Neural crest cell (in vitro differentiated cells): ENCODE measurements around the gene GBP1. TPM values are rescaled to one million over a fixed set of nuclear protein-coding genes. Genes with fewer than 3 reads are reported as not detected.

Experiments used
- DNase-seq: peaks from one replicate; pipeline ENCODE4 v3.0.0; 2021; ENCODE audit warnings: low read depth, mixed read lengths, low spot score
- H3K27ac Mint-ChIP-seq: one replicate; pipeline ENCODE4 v1.8.0; 2021; ENCODE audit warnings: mild to moderate bottlenecking, mixed read lengths; ENCODE audit not compliant: unreplicated experiment
- H3K27me3 Mint-ChIP-seq: 2 replicates; pipeline ENCODE4 v1.8.0; 2021; ENCODE audit warnings: low read depth, mild to moderate bottlenecking, mixed read lengths
- H3K36me3 Mint-ChIP-seq: 2 replicates; pipeline ENCODE4 v1.8.0; 2021; ENCODE audit warnings: low read depth, mild to moderate bottlenecking, mixed read lengths
- H3K4me1 Mint-ChIP-seq: 2 replicates; pipeline ENCODE4 v1.8.0; 2021; ENCODE audit warnings: mixed read lengths
- H3K4me3 Mint-ChIP-seq: one replicate; pipeline ENCODE4 v1.8.0; 2021; ENCODE audit warnings: mild to moderate bottlenecking, mixed read lengths
- H3K9me3 Mint-ChIP-seq: 2 replicates; pipeline ENCODE4 v1.8.0; 2021; ENCODE audit warnings: mixed read lengths
- long read RNA-seq: library from polyadenylated mRNA; unstranded; transcript quantifications from one replicate; pipeline ENCODE4 v2.0.0, GENCODE V29; 2020
- total RNA-seq: library from RNA; stranded (reverse); gene quantifications from 2 replicates; pipeline ENCODE4 v1.2.1, GENCODE V29; 2021
- TF ChIP-seq, protein P1 (sequence below): fragments of 200-600 bp; sonication (generic); conservative IDR thresholded peaks from 2 replicates; pipeline ENCODE4 v1.5.0; 2021; ENCODE audit warnings: antibody characterized with exemption, mild to moderate bottlenecking

GBP1 gene
- total RNA-seq = not detected in 2 replicates
- long read RNA-seq = 0 reads

DNA sequence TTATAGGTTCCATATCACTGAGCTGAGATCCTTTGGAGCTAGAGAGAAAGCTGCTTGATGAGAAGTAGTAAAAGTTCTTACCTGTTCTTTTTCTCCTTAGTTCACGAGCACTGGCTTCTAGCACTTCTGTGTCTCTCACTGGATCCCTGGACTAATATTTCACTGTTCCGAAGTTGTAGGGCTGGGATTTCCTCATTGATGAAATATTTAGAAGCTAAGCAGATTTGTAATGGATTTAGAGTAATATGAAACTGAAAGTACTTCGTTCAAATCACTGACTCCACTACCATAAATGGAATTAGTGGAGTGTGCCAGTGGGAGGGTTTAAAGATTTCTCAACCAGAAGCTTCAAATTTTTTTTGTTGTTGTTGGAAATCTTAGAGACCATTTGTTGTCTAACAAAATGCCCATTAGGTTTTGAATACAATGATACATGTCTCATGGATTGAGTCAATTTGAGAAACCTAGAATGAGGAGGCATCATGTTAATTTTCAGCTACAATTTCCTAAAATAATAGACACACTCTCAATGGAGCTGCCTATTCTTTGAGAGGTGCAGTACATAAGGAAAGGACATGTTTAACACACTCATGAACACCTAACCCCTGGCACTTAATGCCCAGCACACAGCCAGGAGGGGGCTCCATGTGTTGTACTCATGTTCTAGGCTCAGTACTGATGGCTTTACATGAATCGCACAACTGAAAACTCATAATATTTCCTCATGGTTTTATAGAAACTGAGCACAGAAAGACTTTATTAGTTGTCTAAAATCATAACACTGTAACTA, at the start of gene GBP1:
Gene GBP1 (minus strand): TSS at position 130 of the 790 bp plus-strand sequence. CDS start 1,974 bp downstream, outside the sequence.
- no peak within 1 kb of the TSS for H3K27ac Mint-ChIP-seq
- no peak for DNase-seq
- H3K9me3 Mint-ChIP-seq = no peaks in the 10 kb centered on the region
- no peak within 1 kb of the TSS for H3K4me3 Mint-ChIP-seq
- H3K27me3 Mint-ChIP-seq = no peaks in the 10 kb centered on the region
- no peaks in the 10 kb centered on the region for H3K36me3 Mint-ChIP-seq
- TF ChIP-seq, protein P1, sequence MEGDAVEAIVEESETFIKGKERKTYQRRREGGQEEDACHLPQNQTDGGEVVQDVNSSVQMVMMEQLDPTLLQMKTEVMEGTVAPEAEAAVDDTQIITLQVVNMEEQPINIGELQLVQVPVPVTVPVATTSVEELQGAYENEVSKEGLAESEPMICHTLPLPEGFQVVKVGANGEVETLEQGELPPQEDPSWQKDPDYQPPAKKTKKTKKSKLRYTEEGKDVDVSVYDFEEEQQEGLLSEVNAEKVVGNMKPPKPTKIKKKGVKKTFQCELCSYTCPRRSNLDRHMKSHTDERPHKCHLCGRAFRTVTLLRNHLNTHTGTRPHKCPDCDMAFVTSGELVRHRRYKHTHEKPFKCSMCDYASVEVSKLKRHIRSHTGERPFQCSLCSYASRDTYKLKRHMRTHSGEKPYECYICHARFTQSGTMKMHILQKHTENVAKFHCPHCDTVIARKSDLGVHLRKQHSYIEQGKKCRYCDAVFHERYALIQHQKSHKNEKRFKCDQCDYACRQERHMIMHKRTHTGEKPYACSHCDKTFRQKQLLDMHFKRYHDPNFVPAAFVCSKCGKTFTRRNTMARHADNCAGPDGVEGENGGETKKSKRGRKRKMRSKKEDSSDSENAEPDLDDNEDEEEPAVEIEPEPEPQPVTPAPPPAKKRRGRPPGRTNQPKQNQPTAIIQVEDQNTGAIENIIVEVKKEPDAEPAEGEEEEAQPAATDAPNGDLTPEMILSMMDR = no peak
- peaks cover 16% of the 10 kb centered on the region for H3K4me1 Mint-ChIP-seq

DNA sequence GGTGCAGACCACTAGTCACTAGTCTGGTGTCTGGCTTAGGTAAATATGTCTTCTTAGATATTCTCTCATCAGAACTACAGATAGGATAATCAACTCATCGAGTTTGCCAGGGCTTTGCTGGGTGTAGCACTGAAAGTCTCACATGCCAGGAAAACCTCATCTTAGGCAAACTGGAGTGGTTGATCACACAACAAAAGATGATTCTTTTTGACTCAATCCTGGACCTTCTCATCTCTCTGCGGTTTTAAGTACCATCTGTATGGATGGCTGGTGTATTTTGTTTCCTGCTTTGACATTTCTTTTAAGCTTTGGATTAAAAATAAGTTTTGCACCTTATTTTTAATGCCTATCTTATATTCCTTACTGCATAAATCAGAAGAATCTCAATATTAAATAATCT, 49.7 kb upstream of the GBP1 start:
- H3K4me1 Mint-ChIP-seq = peaks cover 7% of the 10 kb centered on the region
- H3K27me3 Mint-ChIP-seq = no peaks in the 10 kb centered on the region
- H3K4me3 Mint-ChIP-seq = no peak overlapping the region
- H3K36me3 Mint-ChIP-seq = no peaks in the 10 kb centered on the region
- no peak for DNase-seq
- H3K9me3 Mint-ChIP-seq = peaks cover 2% of the 10 kb centered on the region
- no peak overlapping the region for H3K27ac Mint-ChIP-seq
- TF ChIP-seq, protein P1 = no peak

DNA sequence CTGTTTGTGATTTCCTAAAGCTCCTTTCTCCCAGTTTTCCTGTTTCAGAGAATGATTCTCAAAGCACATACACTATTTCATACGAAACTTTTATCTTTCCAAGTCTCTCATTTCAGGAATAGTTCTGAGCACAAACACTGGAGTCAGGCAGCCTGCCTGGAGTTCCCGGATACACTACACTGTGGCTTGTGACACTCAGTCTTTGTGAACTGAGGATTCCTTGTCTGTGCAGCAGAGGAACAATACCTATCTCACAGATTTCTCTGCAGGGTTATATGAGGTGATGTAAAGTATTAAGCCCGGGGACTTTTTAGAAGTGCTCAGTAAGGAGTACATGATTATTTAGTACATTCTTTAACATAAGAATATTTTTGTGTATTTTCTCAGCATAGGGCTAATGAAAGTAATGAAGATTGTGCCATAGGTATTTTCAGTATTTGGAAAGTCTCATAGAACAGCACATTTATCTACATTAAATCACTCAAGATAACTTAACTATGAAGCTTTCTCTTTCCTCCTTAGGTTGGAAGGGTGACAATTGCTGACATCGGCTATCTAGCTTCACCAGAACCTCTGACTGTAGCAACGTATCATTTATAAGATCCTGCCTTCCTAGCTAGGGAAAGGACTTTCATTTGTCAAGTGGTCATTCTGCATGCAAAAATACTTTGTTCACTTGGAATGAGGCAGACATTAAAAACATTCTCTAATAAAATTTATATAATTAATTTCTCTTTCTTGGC, 48.0 kb upstream of the GBP1 start:
- H3K36me3 Mint-ChIP-seq = no peaks in the 10 kb centered on the region
- peaks cover 5% of the 10 kb centered on the region for H3K9me3 Mint-ChIP-seq
- no peak overlapping the region for H3K27ac Mint-ChIP-seq
- H3K27me3 Mint-ChIP-seq = no peaks in the 10 kb centered on the region
- no peak for DNase-seq
- TF ChIP-seq, protein P1 = no peak
- H3K4me1 Mint-ChIP-seq = peaks cover 7% of the 10 kb centered on the region
- H3K4me3 Mint-ChIP-seq = no peak overlapping the region

DNA sequence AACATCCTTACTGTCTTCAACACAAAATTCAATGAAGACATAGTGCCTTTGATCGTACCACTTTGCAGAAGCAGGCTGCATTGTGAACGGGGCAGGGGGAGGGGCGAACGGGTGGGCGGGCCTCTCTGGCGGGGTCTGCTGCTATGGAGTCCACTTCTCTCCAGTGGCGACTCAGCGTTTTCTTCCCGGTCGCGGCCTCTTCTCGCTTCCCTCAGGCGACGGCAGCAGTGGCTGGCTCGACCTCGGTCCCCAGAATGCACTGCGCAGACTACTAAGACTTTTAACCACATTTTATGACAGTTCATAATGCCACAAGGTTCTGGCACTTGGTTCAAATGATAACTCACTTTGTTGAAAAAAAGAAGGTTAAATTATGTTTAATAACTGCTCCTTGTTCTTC, 39.7 kb upstream of the GBP1 start:
- DNase-seq = no peak
- Mint-ChIP-seq H3K4me1 (no peaks in the 10 kb centered on the region), H3K9me3 (peaks cover 3% of the 10 kb centered on the region), H3K36me3 (no peaks in the 10 kb centered on the region), H3K27ac (no peak overlapping the region), H3K27me3 (no peaks in the 10 kb centered on the region), H3K4me3 (no peak overlapping the region)
- TF ChIP-seq, protein P1 = no peak

DNA sequence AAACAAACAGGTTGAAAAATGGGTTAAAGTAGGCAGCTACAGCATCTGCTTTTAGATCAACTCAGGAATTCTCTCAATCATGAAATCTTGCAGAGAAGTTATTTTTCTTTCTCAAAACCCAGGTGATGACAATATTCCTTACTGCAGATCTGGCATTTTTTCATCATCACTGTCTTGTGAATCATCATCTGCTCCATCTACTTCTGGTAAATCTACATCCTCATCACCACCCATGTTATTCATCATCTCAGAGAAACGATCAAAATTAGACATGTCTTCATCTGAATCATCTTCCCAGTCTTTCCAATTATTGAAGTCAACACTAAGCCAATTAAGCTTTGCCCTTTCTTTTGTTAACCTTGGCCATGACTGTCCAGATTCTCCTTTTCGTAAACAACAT, 39.1 kb upstream of the GBP1 start:
- H3K27me3 Mint-ChIP-seq = no peaks in the 10 kb centered on the region
- TF ChIP-seq, protein P1 = no peak
- H3K27ac Mint-ChIP-seq = no peak overlapping the region
- H3K36me3 Mint-ChIP-seq = no peaks in the 10 kb centered on the region
- H3K9me3 Mint-ChIP-seq = peaks cover 2% of the 10 kb centered on the region
- H3K4me3 Mint-ChIP-seq = no peak overlapping the region
- DNase-seq = no peak
- H3K4me1 Mint-ChIP-seq = no peaks in the 10 kb centered on the region
